ENCODE data around the gene SLC44A4.

SLC44A4 gene

DNA sequence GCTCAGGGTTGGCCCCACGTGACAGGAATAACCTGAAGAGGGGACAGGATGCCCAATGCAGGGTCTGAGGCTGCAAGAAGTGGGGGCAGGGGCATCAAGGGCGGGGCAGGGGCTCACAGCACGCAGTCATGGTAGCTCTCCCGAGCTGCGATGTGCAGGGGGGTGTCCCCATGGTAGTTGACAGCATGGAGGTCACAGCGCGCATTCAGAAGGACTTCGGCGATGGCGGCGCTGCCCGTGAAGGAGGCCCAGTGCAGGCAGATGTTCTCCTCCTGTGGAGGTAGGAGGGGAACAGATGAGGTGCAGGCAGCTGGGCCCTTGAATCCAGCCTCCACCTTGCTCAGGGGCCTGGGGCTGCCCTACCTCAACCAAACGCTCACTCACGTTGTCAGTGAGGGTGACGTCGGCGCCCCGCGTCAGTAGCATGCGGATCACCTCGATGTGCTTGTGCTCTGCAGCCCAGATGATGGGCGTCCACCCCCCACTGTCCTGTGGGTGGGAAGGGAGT lies 5.8 kb upstream of the SLC44A4 start:
- Histone ChIP-seq H3K4me1 (ENCODE audit: control insufficient read depth, insufficient read depth, low read length) (peaks cover 11% of the 10 kb centered on the region), H3K27me3 (ENCODE audit: control insufficient read depth, insufficient read depth, low read length) (no peaks in the 10 kb centered on the region), H3K36me3 (ENCODE audit: control insufficient read depth, insufficient read depth, low read length) (peaks cover 7% of the 10 kb centered on the region), H3K9me3 (ENCODE audit: control insufficient read depth, low read length) (no peaks in the 10 kb centered on the region), H3K9ac (ENCODE audit: low read length) (no peak overlapping the region), H3K4me3 (ENCODE audit: low read length) (no peak overlapping the region)

DNA sequence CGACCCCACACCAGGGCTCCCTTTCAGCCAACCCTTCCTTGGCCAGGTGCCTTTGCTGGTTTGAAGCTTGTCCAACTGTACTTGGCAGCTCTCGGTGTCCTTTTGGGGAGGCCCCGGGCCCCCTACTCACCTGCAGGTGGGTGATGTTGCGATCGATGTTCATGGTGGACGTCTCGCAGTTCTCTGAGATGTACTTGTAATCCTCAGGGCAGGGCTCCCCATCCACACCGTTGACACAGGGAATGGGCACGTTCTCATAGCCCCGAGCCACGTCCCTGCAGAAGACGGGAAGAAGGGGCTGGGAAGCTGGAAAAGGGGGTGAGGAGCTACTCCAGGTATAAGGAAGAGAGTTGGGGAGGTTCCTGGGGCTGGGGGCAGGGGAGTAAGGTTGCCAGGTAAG lies 4.9 kb upstream of the SLC44A4 start:
- H3K9me3 ChIP-seq (ENCODE audit: control insufficient read depth, low read length): no peaks in the 10 kb centered on the region
- no peaks in the 10 kb centered on the region for H3K27me3 ChIP-seq (ENCODE audit: control insufficient read depth, insufficient read depth, low read length)
- no peak overlapping the region for H3K9ac ChIP-seq (ENCODE audit: low read length)
- no peak overlapping the region for H3K4me3 ChIP-seq (ENCODE audit: low read length)
- H3K4me1 ChIP-seq (ENCODE audit: control insufficient read depth, insufficient read depth, low read length): peaks cover 17% of the 10 kb centered on the region
- H3K36me3 ChIP-seq (ENCODE audit: control insufficient read depth, insufficient read depth, low read length): peaks cover 7% of the 10 kb centered on the region

- no peaks in the 10 kb centered on the region for H3K9me3 ChIP-seq (ENCODE audit: control insufficient read depth, low read length)
- peaks cover 17% of the 10 kb centered on the region for H3K4me1 ChIP-seq (ENCODE audit: control insufficient read depth, insufficient read depth, low read length)
- H3K4me3 ChIP-seq (ENCODE audit: low read length): no peak overlapping the region
- no peak overlapping the region for H3K9ac ChIP-seq (ENCODE audit: low read length)
- no peaks in the 10 kb centered on the region for H3K27me3 ChIP-seq (ENCODE audit: control insufficient read depth, insufficient read depth, low read length)
- peaks cover 7% of the 10 kb centered on the region for H3K36me3 ChIP-seq (ENCODE audit: control insufficient read depth, insufficient read depth, low read length)
Observed at GRCh38 chr6:31882344-31882743, 3.5 kb upstream of the SLC44A4 start.

GRCh38 chr6:31881136-31881859 lies 2.5 kb upstream of the SLC44A4 start:
- peaks cover 25% of the 10 kb centered on the region for H3K4me1 ChIP-seq (ENCODE audit: control insufficient read depth, insufficient read depth, low read length)
- H3K9ac ChIP-seq (ENCODE audit: low read length): no peak overlapping the region
- H3K36me3 ChIP-seq (ENCODE audit: control insufficient read depth, insufficient read depth, low read length): peaks cover 7% of the 10 kb centered on the region
- no peaks in the 10 kb centered on the region for H3K27me3 ChIP-seq (ENCODE audit: control insufficient read depth, insufficient read depth, low read length)
- H3K9me3 ChIP-seq (ENCODE audit: control insufficient read depth, low read length): no peaks in the 10 kb centered on the region
- no peak overlapping the region for H3K4me3 ChIP-seq (ENCODE audit: low read length)

DNA sequence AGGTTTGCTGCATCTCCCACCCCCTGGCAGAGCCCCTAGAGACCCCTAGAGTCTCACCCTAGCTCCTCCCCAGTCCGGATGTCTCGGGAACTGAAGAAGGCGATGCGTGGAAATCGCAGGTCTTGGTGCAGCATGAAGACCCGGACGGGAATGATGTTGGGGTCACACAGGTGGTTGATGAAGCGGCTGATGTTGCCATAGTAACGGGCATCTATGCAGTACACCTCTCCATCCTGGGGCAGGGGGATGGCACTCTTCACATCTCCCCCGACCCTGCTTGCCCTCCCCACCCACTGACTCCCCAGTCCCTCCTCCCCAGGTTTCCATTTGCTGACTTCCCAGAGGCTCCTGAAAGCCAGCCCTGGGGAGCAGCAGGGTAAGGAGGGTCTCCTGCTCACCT lies 1.8 kb upstream of the SLC44A4 start:
- Histone ChIP-seq H3K4me3 (ENCODE audit: low read length) (no peak overlapping the region), H3K36me3 (ENCODE audit: control insufficient read depth, insufficient read depth, low read length) (peaks cover 7% of the 10 kb centered on the region), H3K9ac (ENCODE audit: low read length) (no peak overlapping the region), H3K27me3 (ENCODE audit: control insufficient read depth, insufficient read depth, low read length) (no peaks in the 10 kb centered on the region), H3K4me1 (ENCODE audit: control insufficient read depth, insufficient read depth, low read length) (peaks cover 30% of the 10 kb centered on the region), H3K9me3 (ENCODE audit: control insufficient read depth, low read length) (no peaks in the 10 kb centered on the region)

DNA sequence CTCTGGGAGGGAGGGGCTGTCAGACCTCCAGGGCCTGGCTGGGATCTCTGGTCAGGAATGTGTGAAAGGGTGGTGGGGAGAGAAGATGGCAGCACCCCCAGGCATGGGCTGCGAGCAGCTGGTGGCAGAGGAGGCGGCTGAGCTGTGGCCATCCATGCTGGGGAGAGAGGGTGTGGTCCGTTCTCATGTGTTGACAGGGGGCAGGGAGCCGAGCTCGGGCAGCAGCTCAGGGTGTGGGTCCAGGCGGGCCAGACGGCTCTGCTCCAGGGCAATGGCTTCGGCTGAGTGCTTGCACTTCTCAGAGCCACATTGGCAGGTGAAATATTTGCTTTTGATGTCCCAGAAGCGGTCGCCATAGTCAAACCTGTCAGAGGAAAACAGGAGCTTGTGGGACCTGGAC lies 1.1 kb upstream of the SLC44A4 start:
- H3K9ac ChIP-seq (ENCODE audit: low read length): peak overlapping the region; percentile 99
- no peaks in the 10 kb centered on the region for H3K27me3 ChIP-seq (ENCODE audit: control insufficient read depth, insufficient read depth, low read length)
- no peak overlapping the region for H3K4me3 ChIP-seq (ENCODE audit: low read length)
- no peaks in the 10 kb centered on the region for H3K9me3 ChIP-seq (ENCODE audit: control insufficient read depth, low read length)
- peaks cover 36% of the 10 kb centered on the region for H3K4me1 ChIP-seq (ENCODE audit: control insufficient read depth, insufficient read depth, low read length)
- peaks cover 7% of the 10 kb centered on the region for H3K36me3 ChIP-seq (ENCODE audit: control insufficient read depth, insufficient read depth, low read length)

GRCh38 chr6:31879143-31879542 lies 346 bp upstream of the SLC44A4 start:
- peaks cover 10% of the 10 kb centered on the region for H3K36me3 ChIP-seq (ENCODE audit: control insufficient read depth, insufficient read depth, low read length)
- H3K27me3 ChIP-seq (ENCODE audit: control insufficient read depth, insufficient read depth, low read length): no peaks in the 10 kb centered on the region
- H3K9ac ChIP-seq (ENCODE audit: low read length): peak overlapping the region; percentile 99
- H3K9me3 ChIP-seq (ENCODE audit: control insufficient read depth, low read length): no peaks in the 10 kb centered on the region
- H3K4me3 ChIP-seq (ENCODE audit: low read length): no peak overlapping the region
- peaks cover 40% of the 10 kb centered on the region for H3K4me1 ChIP-seq (ENCODE audit: control insufficient read depth, insufficient read depth, low read length)

DNA sequence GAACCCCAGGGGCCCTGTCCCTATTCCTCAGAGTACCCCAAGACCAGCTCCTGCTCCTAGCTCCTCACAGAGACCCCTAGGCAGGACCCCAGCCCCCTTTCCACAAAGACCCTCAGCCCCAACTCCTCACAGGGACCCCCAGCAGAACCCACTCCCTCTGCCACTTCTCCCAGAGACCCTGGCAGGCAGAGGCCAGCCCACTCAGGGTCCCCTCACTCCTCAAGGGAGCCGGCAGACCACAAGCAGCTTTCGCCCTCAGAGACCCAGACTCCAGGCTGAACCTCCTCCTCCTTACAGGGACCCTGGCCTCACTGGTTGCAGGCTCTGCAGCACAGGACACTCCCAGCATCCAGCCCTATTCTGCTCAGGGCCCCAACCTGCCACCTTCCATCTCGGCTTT lies 575 bp downstream of the SLC44A4 start:
- H3K4me1 ChIP-seq (ENCODE audit: control insufficient read depth, insufficient read depth, low read length): peaks cover 40% of the 10 kb centered on the region
- peaks cover 12% of the 10 kb centered on the region for H3K36me3 ChIP-seq (ENCODE audit: control insufficient read depth, insufficient read depth, low read length)
- no peaks in the 10 kb centered on the region for H3K27me3 ChIP-seq (ENCODE audit: control insufficient read depth, insufficient read depth, low read length)
- H3K9ac ChIP-seq (ENCODE audit: low read length): peak overlapping the region; percentile 99
- H3K4me3 ChIP-seq (ENCODE audit: low read length): peak overlapping the region; percentile 96
- H3K9me3 ChIP-seq (ENCODE audit: control insufficient read depth, low read length): no peaks in the 10 kb centered on the region

DNA sequence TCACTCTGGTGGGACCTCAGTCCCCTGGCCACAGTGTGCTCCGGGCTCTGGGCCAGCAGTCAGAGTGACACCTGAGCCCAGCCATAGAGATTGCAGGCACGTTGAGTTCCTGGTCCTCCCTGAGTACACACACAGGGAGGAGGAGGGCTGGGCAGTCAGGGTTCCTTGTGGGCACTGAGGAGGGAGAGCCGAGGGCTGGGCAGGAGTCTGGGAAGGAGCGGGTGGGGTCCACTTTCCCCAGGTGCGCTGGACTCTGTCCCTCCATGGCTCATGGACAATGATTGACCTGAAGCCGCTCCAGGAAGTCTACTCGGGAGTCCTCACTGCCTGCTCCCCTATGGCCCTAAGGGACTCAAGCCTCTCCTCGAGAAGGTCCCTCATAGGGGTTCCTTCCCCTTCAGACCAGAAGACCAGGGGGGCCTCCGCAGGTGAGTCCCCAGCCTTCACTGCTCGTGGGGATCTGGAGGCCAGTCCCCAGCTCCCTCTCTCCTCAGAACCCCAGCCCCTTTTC lies 1.1 kb downstream of the SLC44A4 start:
- H3K9ac ChIP-seq (ENCODE audit: low read length): peak overlapping the region; percentile 99
- H3K36me3 ChIP-seq (ENCODE audit: control insufficient read depth, insufficient read depth, low read length): peaks cover 12% of the 10 kb centered on the region
- peak overlapping the region; percentile 96 for H3K4me3 ChIP-seq (ENCODE audit: low read length)
- H3K9me3 ChIP-seq (ENCODE audit: control insufficient read depth, low read length): no peaks in the 10 kb centered on the region
- peaks cover 40% of the 10 kb centered on the region for H3K4me1 ChIP-seq (ENCODE audit: control insufficient read depth, insufficient read depth, low read length)
- H3K27me3 ChIP-seq (ENCODE audit: control insufficient read depth, insufficient read depth, low read length): no peaks in the 10 kb centered on the region

DNA sequence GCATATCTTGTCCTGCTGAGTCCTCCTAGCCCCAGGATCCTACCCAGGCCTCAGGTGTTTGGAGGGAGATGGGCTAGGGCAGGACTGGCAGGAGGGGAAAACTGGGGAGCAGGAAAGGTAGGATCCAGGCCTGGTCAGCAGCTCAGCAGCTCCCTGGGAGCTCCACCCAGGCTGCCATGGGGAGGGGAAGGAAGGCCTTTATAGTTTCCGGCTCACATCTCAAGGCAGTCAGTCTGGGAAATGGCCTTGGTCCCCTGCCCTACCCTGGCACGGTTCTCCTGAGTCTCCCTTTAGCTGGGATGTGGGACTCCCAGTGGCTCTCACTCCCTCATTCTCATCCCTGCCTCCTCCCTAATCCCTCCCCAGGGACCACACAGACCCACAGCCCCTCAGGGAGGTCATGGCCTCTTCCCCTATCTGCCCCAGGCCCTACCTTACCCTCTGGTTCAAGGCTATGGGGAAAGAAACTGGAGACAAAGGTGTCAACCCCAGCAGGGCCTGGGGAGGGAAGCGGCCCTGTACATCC lies 1.6 kb downstream of the SLC44A4 start:
- H3K9ac ChIP-seq (ENCODE audit: low read length): peak overlapping the region; percentile 79
- no peaks in the 10 kb centered on the region for H3K27me3 ChIP-seq (ENCODE audit: control insufficient read depth, insufficient read depth, low read length)
- H3K4me3 ChIP-seq (ENCODE audit: low read length): peak overlapping the region; percentile 61
- peaks cover 40% of the 10 kb centered on the region for H3K4me1 ChIP-seq (ENCODE audit: control insufficient read depth, insufficient read depth, low read length)
- no peaks in the 10 kb centered on the region for H3K9me3 ChIP-seq (ENCODE audit: control insufficient read depth, low read length)
- H3K36me3 ChIP-seq (ENCODE audit: control insufficient read depth, insufficient read depth, low read length): peaks cover 12% of the 10 kb centered on the region

- Histone ChIP-seq H3K4me1 (ENCODE audit: control insufficient read depth, insufficient read depth, low read length) (peaks cover 40% of the 10 kb centered on the region), H3K9me3 (ENCODE audit: control insufficient read depth, low read length) (no peaks in the 10 kb centered on the region), H3K27me3 (ENCODE audit: control insufficient read depth, insufficient read depth, low read length) (no peaks in the 10 kb centered on the region), H3K9ac (ENCODE audit: low read length) (peak overlapping the region; percentile 79), H3K36me3 (ENCODE audit: control insufficient read depth, insufficient read depth, low read length) (peaks cover 13% of the 10 kb centered on the region), H3K4me3 (ENCODE audit: low read length) (peak overlapping the region; percentile 61)
Observed at GRCh38 chr6:31876357-31876756, 2.4 kb downstream of the SLC44A4 start.

DNA sequence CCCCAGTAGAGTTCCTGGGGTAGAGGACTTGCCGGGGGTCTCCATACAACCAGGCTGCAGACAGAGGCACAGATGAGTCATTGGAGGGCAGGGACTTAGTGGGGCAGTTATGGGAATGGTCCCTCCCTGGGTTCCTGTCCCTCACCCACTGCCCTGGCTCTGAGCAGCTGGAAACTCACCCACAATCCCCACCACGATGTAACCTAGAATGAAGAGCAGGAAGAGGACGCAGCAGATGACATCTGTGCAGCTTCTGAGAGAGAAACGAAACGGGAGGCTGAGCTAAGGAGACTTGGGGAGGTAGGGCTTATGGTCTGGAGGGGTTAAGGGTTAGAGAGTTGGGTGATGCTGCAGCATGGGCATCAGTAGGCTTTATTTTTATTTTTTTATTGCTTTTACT lies 2.9 kb downstream of the SLC44A4 start:
- H3K27me3 ChIP-seq (ENCODE audit: control insufficient read depth, insufficient read depth, low read length): no peaks in the 10 kb centered on the region
- no peak overlapping the region for H3K4me3 ChIP-seq (ENCODE audit: low read length)
- peaks cover 40% of the 10 kb centered on the region for H3K4me1 ChIP-seq (ENCODE audit: control insufficient read depth, insufficient read depth, low read length)
- peak overlapping the region; percentile 11 for H3K9ac ChIP-seq (ENCODE audit: low read length)
- H3K9me3 ChIP-seq (ENCODE audit: control insufficient read depth, low read length): no peaks in the 10 kb centered on the region
- peaks cover 13% of the 10 kb centered on the region for H3K36me3 ChIP-seq (ENCODE audit: control insufficient read depth, insufficient read depth, low read length)

All from mucosa of stomach (tissue), 1 donor.